GM18867 (cell line): ENCODE data around the gene C5AR1.
"Not testable (repeated sequence)": the region's sequence is repeated elsewhere in the genome, so short reads cannot be mapped to it uniquely, and the experiment has no call there.

Source experiments
- ATAC-seq: cut with Tn5 transposase; IDR thresholded peaks from one replicate; pipeline ENCODE4 v1.9.1; 2021; ENCODE audit warnings: mild to moderate bottlenecking, moderate library complexity; ENCODE audit not compliant: unreplicated experiment

C5AR1 gene

GRCh38 chr19:47324502-47324901 lies 14.8 kb downstream of the C5AR1 start:
- no peak for ATAC-seq

DNA sequence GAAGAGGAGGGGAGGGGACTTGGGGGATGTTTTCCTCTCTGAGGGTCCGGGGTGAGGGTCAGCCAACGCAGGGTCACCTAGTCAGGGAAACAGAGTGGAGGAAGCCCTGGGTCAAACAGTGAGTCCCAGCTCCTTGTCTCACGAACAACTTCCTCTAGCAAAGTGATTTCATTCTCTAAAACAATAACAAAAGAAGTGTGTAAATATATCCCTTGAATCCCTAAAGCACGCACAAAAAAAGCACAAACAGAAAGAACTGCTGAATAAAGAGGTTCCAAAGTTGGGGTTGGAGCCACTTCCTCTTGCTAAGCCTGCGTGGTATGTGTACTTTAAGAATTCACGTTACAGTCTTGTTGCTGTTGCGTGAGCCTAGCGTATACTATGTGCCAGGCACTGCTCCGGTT lies 20.8 kb downstream of the C5AR1 start:
- no peak for ATAC-seq

DNA sequence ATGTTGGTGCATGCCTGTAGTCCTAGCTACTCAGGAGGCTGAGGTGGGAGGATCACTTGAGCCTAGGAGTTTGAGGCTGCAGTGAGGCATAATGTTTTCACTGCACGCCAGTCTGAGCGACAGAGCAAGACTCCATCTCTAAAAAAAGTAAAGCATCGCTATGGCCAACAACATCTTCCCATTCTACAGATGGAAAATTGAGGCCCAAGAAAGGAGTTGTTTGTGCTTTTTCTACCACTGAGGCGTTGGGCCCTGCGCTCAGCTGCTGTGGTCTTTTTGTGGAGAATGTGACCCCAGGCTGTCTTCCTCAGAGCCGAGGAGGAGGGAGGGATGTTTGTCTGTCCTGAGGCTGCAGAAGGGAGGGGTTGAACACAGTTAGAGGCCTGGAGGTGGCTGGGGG lies 21.8 kb downstream of the C5AR1 start:
- no peak for ATAC-seq

GRCh38 chr19:47331931-47332547 lies 22.4 kb downstream of the C5AR1 start, which contains the start of gene C5AR2:
TSS of gene C5AR2 (plus strand) at chr19:47332175. CDS start at chr19:47340800, 8,625 bp downstream.
- no peak for ATAC-seq

DNA sequence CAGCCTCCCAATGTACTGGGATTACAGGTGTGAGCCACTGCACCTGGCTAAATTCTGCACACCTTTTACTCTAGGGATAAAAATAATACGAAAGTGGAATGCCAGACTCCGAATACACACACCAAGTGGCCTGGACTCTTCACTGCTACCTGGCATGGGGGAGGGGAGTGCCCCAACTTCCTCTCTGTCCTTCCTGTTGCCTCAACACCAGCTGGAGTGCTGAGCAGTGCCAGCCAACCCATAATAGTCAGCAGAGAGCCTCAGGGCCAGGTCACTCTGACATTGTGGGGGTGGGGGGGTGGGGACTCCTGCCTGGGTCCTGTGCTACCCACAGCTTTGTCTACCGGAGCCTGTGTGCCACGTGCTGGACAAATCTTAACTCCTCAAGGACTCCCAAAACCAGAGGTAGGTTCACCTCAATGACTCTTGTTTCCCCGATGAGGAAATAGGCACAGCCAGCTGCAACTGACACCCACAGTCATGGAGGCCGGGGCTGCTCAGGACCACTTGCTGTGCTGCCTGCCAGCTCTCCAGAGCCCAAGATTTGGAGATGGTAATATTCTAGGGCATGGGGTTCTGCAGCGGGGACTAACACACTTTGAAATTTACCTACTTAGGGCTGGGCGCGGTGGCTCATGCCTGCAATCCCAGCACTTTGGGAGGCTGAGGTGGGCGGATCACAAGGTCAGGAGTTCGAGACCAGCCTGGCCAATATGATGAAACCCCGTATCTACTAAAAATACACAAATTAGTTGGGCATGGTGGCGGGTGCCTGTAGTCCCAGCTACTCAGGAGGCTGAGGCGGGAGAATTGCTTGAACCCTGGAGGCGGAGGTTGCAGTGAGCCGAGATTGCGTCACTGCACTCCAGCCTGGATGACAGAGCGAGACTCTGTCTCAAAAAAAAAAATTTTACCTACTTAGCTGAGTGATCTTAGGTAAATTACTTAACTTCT lies 27.4 kb downstream of the C5AR1 start:
- ATAC-seq, result not testable (repeated sequence)

DNA sequence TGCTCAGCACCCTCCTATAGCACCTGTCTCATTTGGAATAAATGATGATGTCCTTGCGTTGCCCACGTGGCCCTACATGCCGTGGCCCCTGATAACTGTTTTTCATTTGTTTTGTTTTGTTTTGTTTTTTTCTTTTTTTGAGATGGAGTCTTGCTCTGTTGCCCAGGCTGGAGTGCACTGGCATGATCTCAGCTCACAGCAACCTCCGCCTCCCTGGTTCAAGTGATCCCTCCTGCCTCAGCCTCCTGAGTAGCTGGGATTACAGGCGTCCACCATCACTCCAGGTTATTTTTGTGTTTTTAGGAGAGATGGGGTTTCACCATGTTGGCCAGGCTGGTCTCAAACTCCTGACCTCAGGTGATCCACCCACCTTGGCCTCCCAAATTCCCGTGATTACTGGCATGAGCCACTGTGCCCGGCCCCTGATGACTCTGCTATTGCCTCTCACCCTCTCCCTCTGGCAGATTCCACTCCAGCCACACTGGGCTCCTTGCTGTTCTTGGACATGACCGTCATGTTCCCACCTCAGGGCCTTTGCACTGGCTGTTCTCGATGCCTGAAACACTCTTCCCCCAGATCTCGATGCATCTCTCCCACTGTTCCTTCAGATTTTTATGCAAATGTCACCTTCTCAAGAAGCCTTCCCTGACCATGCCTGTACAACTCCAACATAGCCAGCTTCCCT lies 29.7 kb downstream of the C5AR1 start:
- ATAC-seq, result no peak

GRCh38 chr19:47340477-47341208 lies 31.0 kb downstream of the C5AR1 start:
- no peak for ATAC-seq

- ATAC-seq, result no peak
Observed at GRCh38 chr19:47341734-47342133, 32.1 kb downstream of the C5AR1 start.

GRCh38 chr19:47343194-47343802 lies 33.6 kb downstream of the C5AR1 start:
- ATAC-seq, result no peak

DNA sequence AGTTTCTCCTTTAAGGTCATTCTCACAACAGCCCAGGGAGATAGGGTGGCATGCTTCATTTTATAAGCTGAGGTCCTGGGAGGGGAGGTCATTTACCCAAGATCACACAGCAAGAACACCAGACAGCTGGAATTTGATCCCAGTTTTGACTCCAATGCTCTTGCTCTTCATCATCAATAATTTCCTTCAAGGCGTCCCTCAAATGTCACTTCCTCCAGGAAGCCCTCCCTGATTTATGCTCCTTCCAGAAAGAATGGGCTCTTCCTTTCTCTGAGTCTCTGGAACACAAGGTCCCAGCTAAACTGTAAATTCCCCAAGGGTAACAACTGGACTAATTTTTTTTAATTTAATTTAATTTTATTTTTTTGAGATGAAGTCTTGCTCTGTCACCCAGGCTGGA lies 34.8 kb downstream of the C5AR1 start:
- no peak for ATAC-seq

GRCh38 chr19:47346024-47346423 lies 36.4 kb downstream of the C5AR1 start:
- ATAC-seq, result not testable (repeated sequence)

DNA sequence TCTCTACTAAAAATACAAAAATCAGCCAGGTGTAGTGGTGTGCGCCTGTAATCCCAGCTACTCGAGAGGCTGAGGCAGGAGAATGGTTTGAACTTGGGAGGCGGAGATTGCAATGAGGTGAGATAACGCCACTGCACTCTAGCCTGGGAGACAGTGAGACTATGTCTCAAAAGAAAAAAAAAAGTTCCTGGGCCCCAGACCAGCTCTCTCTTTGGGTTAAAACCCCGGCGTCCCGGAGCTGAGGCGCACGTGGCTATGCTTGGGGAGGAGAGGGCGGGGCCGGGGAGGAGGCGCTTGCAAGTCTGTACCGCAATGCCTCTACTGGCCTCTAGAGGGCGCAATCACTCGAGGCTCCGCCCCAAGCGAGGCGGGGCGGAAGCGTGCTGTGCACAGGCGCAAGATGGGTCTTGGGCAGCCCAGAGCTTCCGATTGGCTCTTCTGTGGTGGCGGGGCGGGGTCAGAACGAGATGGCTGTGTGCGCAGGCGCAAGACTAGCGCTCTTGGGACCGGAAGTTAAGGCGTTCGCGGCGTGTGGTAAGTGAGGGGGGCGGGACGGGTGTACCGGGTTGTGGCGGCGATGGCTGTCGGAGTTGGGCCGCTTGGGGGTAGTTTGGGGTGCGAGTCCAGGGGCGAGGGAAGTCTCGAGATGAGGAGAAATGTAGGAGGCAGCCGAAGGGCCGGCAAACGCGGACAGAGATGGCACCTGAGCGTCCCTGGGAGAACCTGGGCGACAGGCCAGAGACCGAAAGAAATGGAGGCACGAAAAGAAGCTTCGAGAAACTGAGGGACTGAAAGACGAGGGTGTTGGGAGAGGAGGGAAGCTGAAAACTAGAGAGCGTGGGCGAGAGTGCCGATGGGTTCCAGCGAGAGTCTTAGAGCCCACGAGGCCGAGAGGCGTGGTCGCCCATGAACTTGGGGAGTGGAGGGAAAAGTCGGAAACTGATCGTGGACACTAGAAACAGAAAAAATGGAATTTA lies 39.4 kb downstream of the C5AR1 start, which contains the start of gene DHX34:
Gene DHX34 (plus strand): TSS at position 497 of the 977 bp plus-strand sequence. CDS start 3,716 bp downstream, outside the sequence.
- peak; percentile 93 for ATAC-seq

GRCh38 chr19:47350630-47351029 lies 41.0 kb downstream of the C5AR1 start:
- no peak for ATAC-seq

DNA sequence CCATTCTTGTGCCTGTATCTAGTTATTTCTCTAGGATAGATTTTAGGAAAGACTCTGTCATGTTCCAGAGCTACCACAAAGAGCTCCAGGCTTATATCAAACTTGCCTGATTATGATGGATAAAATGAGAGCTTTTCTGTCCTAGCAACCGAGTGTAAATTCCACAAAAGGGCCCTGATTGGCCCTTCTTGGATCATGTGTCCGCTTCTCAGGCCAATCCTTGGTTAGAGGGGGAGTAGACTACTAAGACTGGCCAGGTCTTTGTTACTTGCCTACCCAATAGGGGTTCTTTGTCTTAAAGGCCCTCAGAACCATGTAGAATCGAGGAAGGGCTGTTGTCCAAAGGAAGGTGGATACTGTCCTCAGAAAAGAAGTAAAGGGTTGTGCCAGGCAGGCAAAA lies 41.9 kb downstream of the C5AR1 start:
- ATAC-seq, result no peak

DNA sequence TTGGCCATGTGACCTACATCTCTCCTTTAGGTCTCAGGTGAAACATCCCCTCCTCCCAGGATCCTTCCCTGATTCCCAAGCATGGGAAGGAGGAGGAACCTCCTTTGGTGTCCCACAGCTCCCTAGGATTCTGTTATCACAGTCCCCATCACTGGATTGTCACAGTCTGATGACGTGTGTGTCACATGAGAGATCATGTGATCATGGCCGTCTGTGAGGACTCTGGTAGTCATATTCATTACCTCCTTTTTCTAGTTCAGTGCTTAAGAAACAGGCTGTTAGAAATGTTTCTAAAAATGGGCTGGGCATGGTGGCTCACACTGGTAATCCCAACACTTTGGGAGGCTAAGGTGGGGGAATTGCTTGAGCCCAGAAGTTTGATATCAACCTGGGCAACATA lies 42.4 kb downstream of the C5AR1 start:
- ATAC-seq, result no peak

DNA sequence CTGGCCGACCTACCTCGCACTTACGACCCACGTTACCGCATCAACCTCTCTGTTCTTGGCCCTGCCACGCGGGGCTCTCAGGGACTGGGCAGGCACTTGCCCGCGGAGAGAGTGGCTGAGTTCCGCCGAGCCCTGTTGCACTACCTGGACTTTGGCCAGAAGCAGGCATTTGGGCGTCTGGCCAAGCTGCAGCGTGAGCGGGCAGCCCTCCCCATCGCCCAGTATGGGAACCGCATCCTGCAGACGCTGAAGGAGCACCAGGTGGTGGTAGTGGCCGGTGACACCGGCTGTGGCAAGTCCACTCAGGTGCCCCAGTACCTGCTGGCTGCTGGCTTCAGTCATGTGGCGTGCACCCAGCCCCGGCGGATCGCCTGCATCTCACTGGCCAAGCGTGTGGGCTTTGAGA lies 43.6 kb downstream of the C5AR1 start:
- no peak for ATAC-seq

DNA sequence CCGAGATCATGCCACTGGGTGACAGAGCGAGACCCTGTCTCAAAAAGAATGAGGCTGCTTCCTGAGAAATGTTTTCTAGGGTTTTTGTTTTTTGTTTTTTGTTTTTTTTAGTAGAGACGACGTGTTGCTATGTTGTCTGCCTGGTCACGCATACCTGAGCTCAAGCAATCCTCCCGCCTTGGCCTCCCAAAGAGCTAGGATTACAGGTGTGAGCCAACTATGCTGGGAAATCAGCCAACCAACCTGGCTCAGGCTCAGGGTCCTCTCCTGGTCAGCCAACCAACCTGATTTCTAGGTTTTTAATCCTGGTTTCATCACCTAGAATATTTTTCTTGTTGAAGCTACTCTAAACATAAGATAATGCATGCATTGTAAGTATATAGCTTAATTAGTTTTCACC lies 47.2 kb downstream of the C5AR1 start:
- no peak for ATAC-seq

GRCh38 chr19:47357788-47358680 lies 48.4 kb downstream of the C5AR1 start:
- ATAC-seq, result no peak
